Activated T-cell treated with anti-CD3 and anti-CD28 coated beads for 24 hours (primary cell): Measurements from ENCODE around the gene TRAF7.
"Not testable (repeated sequence)": the region's sequence is repeated elsewhere in the genome, so short reads cannot be mapped to it uniquely, and the experiment has no call there.

ENCODE experiments used
- DNase-seq: peaks from one replicate; pipeline ENCODE4 v3.0.0-alpha.2; 2020; ENCODE audit warnings: low read depth

TRAF7 gene

GRCh38 chr16:2155091-2155950, at the start of gene TRAF7:
Gene TRAF7 (plus strand): TSS chr16:2155782. CDS start chr16:2163921, 8,139 bp downstream.
- DNase-seq, result peak; percentile 98

DNA sequence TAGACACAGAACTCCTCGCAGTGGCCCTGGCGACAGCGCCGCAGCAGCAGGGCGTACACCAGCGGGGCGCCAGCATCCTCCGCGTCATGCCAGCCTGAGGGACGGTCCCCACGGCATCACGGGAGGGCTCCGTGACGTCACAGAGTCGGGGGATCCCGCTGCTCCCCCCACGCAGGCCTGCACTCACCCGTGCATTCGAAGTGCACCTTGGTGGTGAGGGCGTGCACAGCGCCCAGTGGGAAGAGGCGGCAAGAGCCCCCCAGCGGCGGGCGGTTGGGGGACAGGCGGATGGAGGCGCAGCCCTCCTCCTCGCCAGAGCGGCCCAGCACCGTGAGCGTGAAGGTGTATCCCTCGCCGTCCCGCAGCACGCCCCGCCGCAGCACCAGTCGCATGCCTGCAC, 49.4 kb upstream of the TRAF7 start:
- not testable (repeated sequence) for DNase-seq

GRCh38 chr16:2107121-2107790, 48.3 kb upstream of the TRAF7 start:
- DNase-seq, result not testable (repeated sequence)

- not testable (repeated sequence) for DNase-seq
Observed at GRCh38 chr16:2107791-2108125, 47.8 kb upstream of the TRAF7 start.

DNA sequence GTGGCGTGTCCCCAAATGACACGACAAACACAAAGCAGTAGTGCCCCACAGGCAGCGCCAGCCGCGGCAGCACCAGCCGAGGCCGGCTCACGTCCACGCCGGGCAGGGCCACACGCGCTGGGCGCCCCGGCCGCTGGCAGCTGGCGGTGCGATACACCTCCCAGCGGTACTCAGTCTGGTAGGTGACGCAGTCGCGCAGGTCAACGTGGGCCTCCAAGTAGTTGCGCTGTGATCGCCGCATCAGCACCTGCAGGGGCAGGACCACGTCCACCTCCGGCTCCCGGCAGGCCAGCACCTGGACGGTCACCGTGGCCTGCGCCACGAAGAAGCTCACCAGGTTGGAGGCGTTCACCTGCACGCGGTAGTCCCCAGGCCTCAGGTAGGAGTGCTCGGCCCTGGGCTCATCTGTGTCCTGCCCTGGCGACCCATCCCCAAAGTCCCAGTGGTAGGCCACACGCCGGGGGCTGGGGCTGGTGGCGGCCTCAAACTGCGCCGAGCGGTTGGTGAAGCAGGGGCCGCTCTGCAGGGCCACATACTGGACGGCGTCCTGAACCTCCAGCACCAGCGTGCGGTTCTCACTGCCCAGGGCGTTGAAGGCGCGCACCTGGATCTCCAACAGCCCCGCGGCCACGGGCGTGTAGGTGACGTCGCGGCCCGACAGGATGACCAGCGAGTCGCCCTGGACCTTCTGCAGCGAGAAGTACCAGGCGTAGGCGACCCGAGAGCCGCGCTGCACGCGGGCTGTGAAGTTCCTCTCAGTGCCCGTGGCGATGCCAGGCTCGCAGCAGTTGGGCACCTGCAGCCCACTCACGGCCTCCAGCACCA, 46.9 kb upstream of the TRAF7 start:
- DNase-seq, result not testable (repeated sequence)

DNA sequence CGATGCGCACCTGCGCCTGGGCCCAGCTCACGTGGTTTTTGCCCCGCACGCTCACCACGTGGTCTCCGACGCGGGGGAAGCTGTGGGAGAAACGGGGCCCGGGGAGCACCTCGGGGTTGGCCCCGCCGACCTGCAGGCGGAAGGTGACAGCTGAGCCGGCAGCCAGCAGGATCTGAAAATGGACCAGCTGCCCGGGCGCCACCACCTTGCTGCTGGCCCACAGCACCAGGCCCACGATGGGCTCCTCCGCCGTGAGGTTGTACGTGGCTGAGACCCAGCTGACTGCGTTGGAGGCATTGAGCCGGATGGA, 46.4 kb upstream of the TRAF7 start:
- not testable (repeated sequence) for DNase-seq

- not testable (repeated sequence) for DNase-seq
Observed at GRCh38 chr16:2109872-2110271, 45.7 kb upstream of the TRAF7 start.

DNA sequence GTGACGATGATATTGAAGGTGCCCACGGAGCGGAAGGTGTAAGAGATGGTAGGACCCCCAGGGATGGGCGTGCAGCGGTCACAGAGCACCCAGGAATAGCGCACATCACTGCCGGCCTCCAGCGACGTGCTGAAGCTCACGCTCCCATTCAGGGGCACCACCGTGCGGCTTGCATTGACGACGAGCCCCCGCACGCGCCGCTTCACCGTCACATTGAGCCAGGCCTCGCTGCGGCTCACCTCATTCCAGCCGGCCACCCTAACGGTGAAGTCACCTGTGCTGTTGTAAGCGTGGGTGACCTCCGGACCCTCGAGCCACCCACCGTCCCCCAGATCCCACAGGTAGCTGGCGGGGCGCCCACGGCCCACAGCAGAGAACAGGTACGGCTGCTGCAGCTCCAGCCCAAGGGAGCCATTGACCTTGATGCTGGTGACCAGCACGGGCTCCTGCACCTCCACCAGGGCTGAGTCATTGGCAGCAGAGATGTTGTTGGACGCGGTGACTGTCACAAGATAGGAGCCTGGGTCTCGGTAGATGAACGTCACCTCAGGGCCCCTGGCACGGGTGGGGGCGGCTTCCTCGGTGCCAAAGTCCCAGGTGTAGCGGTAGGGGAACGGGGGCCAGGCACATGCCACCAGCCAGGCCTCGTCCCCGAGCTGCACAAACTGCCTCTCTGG, 45.1 kb upstream of the TRAF7 start:
- DNase-seq, result not testable (repeated sequence)

DNA sequence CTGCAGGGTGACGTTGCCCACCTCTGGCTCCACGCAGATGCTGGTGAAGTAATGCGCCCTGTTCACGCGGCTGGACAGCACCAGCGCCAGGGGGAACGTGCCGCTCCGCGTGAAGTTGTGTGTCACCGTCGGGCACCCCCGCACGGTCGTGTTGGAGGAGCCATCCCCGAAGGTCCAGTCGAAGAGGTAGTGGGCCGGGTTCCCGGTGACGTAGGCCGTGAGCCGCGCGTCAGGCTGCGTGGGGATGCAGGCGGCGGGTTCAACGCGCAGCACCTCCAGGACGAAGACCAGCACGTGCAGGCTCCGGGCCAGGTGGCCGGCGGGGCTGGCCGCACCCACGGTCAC, 44.6 kb upstream of the TRAF7 start:
- not testable (repeated sequence) for DNase-seq

DNA sequence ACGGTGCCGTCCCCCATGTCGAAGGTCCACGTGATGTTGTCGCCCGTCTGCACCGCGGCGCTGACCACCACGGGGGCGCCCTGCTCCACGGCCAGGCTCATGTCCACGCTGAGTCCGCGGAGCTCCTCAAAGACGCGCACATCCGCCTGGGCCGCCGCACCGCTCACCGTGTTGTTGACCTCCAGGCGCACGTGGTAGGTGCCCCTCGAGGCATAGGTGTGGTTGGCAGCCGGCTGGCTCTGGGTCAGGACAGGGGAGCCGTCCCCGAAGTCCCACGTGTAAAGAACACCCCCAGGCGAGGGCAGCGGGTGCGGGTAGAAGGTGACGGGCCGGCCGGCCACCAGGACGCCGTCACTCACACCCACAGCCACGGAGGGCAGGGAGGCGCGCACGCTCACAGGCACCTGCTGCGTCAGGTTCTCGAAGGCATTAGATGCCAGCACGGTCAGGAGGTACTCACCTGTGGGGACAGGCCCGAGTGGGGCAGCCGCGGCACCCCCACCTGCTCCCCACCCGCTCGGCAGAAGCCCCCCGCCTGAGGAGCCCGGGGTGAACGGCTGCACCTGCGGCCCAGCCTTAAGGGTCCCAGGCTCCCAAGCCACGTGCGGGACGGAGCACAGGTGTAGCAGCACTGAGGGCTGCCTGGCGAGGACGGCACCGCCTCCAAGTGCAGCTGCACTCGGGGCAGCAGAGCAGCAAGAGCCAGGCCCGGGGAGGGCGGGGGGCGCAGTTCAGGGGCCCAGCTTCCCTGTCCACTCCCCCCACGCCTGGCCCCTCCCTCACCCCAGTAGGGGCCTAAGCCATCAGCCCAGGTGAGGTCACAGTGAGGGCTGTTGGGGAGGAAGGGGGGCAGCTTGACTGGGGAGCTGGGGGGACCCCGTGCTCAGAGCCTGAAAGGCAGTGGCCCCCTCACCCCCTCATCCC, 43.9 kb upstream of the TRAF7 start:
- not testable (repeated sequence) for DNase-seq

DNA sequence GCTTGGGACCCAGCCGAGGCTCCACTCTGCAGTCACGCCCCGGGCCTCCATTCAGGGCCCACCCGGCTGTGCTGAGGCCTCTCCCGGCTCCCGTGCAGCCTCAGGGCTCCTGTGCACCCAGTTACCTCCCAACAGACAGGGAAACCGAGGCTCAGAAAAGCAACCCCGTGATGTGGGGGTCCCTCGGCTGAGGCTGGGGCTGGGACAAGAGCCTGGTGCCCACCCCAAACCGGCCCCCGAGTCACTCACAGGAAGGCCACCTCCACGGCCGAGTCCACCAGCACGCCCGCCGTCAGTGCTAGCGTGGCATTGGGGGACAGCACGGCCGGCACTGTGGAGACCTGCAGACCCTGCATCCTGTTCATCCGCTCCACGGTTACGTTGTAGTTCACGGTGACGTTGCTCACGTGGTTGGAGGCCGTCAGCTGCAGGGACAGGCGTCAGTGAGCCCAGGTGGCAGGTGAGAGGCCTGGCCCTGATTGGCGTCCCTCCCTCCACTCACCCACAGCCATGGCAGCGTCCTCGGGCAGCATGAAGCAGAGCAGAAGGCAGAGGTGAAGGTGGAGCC, 43.0 kb upstream of the TRAF7 start:
- not testable (repeated sequence) for DNase-seq

GRCh38 chr16:2114225-2114624, 41.4 kb upstream of the TRAF7 start:
- not testable (repeated sequence) for DNase-seq

DNA sequence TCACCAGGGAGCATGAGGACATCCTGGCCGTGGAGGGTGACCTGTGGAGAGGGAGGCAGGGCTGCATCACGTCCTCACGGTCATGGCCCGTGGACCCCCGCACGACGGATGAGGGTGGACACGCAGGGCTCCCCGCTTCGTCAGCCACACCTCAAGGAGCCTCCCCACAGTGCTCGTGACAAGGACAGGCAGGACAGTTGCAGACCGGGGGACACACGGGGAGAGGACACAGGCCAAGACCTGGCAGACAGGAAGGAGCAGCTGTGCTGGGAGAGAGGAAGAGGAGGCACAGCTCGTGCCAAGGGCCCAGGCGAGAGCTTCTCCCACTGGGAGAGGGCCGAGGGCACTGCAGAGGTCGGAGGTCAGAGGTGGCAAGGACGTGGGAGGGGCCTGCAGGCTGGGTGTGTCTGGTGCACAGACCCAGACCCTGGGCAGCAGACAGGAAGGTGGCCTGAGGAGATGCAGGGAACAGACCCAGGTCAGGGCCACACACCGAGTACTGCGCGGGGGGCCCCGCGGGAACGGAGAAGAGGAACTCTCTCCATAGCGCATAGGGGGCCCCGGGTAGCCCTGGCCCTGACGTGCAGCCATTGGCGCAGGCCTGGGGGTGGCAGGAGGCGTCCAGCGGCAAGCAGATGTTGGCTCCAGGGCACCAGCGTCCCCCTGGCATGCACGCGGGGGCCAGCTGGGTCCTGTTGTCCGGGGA, 40.5 kb upstream of the TRAF7 start:
- DNase-seq, result not testable (repeated sequence)

- no peak for DNase-seq
Observed at GRCh38 chr16:2115591-2115973, 40.0 kb upstream of the TRAF7 start.

- not testable (repeated sequence) for DNase-seq
Observed at GRCh38 chr16:2116428-2116827, 39.2 kb upstream of the TRAF7 start.

DNA sequence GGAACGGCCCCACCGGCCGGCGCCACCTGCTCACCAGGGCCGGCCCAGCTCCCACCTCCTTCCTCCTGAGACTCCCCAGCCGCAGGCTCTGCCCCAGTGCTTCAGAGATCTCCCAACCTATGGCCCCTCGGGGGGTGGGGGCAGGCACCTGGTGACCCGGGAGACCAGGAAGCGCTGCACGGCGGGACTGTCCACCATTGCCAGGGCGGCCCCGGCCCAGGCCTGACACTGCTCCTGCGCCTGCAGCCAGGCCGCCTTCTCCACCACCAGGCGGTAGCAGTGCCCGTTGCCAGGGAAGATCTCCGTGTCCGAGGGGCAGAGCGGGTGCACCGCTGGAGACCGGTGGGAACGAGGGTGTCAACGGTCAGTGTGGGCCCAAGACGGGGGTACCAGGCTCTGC, 38.2 kb upstream of the TRAF7 start:
- not testable (repeated sequence) for DNase-seq

DNA sequence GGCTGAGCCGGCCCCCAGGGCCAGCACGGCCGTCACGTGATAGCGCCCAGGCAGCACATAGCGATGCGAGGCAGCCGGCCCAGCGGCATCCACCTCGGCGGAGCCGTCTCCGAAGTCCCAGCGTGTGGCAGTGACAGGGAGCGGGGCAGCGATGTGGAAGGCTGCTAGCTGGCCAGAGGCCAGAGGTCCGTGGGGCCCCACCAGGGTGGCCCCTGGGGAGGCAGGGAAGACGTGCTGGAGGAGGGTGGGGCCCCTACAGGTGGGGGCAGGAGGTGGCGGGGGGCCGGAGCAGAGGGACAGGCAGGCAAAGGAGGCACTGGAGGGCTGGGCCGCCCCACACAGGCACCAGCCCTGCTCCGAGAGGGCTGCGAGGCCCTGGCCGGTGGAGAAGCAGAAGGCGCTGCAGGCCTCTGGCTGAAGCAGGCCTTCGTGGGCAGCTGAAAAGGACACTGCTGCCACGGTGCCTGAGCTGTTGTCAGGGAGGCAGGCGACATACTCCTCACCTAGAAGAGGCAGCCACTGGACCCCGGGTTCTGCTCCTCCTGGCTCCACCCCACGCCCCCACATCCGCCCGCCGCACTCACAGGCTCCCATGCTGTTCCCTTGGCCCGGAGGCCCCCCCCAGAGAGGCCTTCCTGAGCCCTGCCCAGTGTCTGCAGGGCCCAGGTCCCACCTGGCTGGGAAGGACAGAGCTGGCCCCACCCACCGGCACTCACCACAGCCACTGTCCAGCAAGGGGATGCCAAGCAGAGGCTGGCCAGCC, 37.4 kb upstream of the TRAF7 start:
- not testable (repeated sequence) for DNase-seq

DNA sequence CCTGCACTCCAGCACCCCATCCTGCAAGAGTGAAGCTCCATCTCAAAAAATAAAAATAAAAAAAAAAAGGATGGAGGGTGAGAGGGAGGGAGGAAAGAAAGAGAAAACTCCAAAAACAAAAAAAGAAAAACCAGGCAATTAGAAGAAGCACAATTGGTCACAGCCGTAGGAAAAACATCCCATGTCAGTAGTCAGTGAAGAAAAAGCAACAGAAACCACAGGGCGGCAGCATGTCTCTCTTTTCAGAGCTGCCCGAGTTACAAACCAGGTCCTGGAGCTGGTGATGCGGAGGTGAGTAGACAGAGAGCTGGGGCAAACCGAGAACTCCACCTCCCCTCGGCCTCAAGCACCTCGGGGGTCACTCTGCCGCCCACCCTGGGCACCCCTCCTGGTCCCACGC, 34.3 kb upstream of the TRAF7 start:
- not testable (repeated sequence) for DNase-seq

GRCh38 chr16:2121853-2122252, 33.7 kb upstream of the TRAF7 start:
- no peak for DNase-seq
